Measurements from ENCODE around the gene PFKP.

PFKP gene

DNA sequence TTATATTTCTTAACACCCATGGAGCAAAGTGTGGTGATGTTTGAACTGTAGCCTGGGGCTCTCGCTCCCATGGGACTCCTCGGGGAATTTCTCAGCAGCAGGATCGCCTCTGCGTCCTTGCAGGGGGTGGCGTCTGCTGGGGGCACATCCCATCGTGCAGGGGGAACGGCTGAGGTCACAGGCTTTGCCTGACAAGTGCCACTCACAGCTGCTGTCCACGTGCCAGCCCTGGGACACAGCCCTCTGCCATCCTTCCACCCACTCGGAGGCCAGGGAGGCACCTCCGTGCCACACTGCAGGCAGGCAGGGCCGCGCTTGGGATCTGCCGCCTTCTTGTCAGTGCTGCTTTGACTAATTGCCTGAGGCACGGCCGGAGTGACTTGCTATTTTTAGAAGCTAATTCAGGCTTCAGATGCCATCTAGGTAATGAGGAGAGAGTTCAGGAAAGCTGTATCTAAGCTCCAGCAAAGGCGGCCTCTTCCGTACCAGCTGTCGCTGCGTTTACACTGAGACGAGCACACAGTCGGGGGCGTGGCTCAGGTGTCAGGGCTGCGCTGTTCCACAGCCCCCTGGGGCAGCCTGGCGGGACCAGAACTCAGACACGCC lies 59.5 kb downstream of the PFKP start (continued):
- TF ChIP-seq, protein P1, sequence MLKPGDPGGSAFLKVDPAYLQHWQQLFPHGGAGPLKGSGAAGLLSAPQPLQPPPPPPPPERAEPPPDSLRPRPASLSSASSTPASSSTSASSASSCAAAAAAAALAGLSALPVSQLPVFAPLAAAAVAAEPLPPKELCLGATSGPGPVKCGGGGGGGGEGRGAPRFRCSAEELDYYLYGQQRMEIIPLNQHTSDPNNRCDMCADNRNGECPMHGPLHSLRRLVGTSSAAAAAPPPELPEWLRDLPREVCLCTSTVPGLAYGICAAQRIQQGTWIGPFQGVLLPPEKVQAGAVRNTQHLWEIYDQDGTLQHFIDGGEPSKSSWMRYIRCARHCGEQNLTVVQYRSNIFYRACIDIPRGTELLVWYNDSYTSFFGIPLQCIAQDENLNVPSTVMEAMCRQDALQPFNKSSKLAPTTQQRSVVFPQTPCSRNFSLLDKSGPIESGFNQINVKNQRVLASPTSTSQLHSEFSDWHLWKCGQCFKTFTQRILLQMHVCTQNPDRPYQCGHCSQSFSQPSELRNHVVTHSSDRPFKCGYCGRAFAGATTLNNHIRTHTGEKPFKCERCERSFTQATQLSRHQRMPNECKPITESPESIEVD (tag by site-specific recombination; IDR thresholded peaks at IDR 0.05), result 0 out of 2 replicates have a peak, but pooled peaks have one; percentile 16
- TF ChIP-seq EGR2 (tag by site-specific recombination; IDR thresholded peaks at IDR 0.05; ENCODE audit: low read depth) (0 out of 2 replicates have a peak, but pooled peaks have one; percentile 18), ZNF155 (tag by site-specific recombination; IDR thresholded peaks at IDR 0.05) (no peak), SALL2 (tag by site-specific recombination; IDR thresholded peaks at IDR 0.05; ENCODE audit: borderline replicate concordance) (no peak), ZNF600 (tag by site-specific recombination; IDR thresholded peaks at IDR 0.05) (peak; percentile 94), SP7 (tag by site-specific recombination; IDR thresholded peaks at IDR 0.05) (peak; percentile 85), ZNF561 (tag by site-specific recombination; IDR thresholded peaks at IDR 0.05; ENCODE audit: borderline replicate concordance) (peak; percentile 28; the same call in 1 of the 2 replicates), GLIS2 (tag by site-specific recombination; IDR thresholded peaks at IDR 0.05) (peak; percentile 87), GLIS1 (tag by site-specific recombination; IDR thresholded peaks at IDR 0.05) (peak; percentile 97), OSR2 (tag by site-specific recombination; IDR thresholded peaks at IDR 0.05) (peak; percentile 70), KLF10 (tag by site-specific recombination; IDR thresholded peaks at IDR 0.05) (peak; percentile 73; the same call in 1 of the 2 replicates), ZNF623 (tag by site-specific recombination; IDR thresholded peaks at IDR 0.05) (no peak), ZNF423 (tag by site-specific recombination; IDR thresholded peaks at IDR 0.05) (peak; percentile 90), SCRT1 (tag by site-specific recombination; IDR thresholded peaks at IDR 0.05; ENCODE audit: borderline replicate concordance) (no peak), ZNF341 (tag by site-specific recombination; IDR thresholded peaks at IDR 0.05; ENCODE audit: low read depth) (peak; percentile 89), ZEB2 (tag by site-specific recombination; IDR thresholded peaks at IDR 0.05) (peak; percentile 31; the same call in 1 of the 2 replicates), ZNF140 (tag by site-specific recombination; IDR thresholded peaks at IDR 0.05) (no peak)
- TF ChIP-seq, protein P2, sequence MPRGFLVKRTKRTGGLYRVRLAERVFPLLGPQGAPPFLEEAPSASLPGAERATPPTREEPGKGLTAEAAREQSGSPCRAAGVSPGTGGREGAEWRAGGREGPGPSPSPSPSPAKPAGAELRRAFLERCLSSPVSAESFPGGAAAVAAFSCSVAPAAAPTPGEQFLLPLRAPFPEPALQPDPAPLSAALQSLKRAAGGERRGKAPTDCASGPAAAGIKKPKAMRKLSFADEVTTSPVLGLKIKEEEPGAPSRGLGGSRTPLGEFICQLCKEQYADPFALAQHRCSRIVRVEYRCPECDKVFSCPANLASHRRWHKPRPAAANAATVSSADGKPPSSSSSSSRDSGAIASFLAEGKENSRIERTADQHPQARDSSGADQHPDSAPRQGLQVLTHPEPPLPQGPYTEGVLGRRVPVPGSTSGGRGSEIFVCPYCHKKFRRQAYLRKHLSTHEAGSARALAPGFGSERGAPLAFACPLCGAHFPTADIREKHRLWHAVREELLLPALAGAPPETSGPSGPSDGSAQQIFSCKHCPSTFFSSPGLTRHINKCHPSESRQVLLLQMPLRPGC (tag by site-specific recombination; IDR thresholded peaks at IDR 0.05), result peak; percentile 18; the same call in 1 of the 2 replicates
- TF ChIP-seq, protein P3, sequence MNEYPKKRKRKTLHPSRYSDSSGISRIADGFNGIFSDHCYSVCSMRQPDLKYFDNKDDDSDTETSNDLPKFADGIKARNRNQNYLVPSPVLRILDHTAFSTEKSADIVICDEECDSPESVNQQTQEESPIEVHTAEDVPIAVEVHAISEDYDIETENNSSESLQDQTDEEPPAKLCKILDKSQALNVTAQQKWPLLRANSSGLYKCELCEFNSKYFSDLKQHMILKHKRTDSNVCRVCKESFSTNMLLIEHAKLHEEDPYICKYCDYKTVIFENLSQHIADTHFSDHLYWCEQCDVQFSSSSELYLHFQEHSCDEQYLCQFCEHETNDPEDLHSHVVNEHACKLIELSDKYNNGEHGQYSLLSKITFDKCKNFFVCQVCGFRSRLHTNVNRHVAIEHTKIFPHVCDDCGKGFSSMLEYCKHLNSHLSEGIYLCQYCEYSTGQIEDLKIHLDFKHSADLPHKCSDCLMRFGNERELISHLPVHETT (tag by site-specific recombination; IDR thresholded peaks at IDR 0.05), result no peak
- TF ChIP-seq, protein P4, sequence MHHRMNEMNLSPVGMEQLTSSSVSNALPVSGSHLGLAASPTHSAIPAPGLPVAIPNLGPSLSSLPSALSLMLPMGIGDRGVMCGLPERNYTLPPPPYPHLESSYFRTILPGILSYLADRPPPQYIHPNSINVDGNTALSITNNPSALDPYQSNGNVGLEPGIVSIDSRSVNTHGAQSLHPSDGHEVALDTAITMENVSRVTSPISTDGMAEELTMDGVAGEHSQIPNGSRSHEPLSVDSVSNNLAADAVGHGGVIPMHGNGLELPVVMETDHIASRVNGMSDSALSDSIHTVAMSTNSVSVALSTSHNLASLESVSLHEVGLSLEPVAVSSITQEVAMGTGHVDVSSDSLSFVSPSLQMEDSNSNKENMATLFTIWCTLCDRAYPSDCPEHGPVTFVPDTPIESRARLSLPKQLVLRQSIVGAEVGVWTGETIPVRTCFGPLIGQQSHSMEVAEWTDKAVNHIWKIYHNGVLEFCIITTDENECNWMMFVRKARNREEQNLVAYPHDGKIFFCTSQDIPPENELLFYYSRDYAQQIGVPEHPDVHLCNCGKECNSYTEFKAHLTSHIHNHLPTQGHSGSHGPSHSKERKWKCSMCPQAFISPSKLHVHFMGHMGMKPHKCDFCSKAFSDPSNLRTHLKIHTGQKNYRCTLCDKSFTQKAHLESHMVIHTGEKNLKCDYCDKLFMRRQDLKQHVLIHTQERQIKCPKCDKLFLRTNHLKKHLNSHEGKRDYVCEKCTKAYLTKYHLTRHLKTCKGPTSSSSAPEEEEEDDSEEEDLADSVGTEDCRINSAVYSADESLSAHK (tag by site-specific recombination; IDR thresholded peaks at IDR 0.05), result no peak
- TF ChIP-seq, protein P5, sequence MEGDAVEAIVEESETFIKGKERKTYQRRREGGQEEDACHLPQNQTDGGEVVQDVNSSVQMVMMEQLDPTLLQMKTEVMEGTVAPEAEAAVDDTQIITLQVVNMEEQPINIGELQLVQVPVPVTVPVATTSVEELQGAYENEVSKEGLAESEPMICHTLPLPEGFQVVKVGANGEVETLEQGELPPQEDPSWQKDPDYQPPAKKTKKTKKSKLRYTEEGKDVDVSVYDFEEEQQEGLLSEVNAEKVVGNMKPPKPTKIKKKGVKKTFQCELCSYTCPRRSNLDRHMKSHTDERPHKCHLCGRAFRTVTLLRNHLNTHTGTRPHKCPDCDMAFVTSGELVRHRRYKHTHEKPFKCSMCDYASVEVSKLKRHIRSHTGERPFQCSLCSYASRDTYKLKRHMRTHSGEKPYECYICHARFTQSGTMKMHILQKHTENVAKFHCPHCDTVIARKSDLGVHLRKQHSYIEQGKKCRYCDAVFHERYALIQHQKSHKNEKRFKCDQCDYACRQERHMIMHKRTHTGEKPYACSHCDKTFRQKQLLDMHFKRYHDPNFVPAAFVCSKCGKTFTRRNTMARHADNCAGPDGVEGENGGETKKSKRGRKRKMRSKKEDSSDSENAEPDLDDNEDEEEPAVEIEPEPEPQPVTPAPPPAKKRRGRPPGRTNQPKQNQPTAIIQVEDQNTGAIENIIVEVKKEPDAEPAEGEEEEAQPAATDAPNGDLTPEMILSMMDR (tag by site-specific recombination; IDR thresholded peaks at IDR 0.05), result no peak
- TF ChIP-seq, protein P6, sequence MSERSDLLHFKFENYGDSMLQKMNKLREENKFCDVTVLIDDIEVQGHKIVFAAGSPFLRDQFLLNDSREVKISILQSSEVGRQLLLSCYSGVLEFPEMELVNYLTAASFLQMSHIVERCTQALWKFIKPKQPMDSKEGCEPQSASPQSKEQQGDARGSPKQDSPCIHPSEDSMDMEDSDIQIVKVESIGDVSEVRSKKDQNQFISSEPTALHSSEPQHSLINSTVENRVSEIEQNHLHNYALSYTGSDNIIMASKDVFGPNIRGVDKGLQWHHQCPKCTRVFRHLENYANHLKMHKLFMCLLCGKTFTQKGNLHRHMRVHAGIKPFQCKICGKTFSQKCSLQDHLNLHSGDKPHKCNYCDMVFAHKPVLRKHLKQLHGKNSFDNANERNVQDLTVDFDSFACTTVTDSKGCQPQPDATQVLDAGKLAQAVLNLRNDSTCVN (tag by site-specific recombination; optimal IDR thresholded peaks at IDR 0.05), result peak; percentile 25

Measured in HEK293 (cell line).